K562 (cell line): ENCODE data around the gene THAP9. TPM values are rescaled to one million over a fixed set of nuclear protein-coding genes. Genes with fewer than 3 reads are reported as not detected.

Source experiments
- ATAC-seq: fragments of 200-7000 bp; cut with Tn5 transposase; 3 replicates; pipeline ENCODE4 v1.9.1; 2020; ENCODE audit warnings: moderate library complexity
- BruUV-seq: library from RNA; stranded (reverse); fragments of 400-500 nt; replicated peaks from 2 replicates; lab custom pipeline; 2021; lab: Mats Ljungman, UMichigan
- CTCF ChIA-PET: fragments of 300-600 bp; formaldehyde crosslinking; extraction: SDS; loops from one replicate; lab custom pipeline; 2021; ENCODE audit warnings: low intra/inter-chr PET ratio; lab: Yijun Ruan, JAX
- POLR2A ChIA-PET: fragments of 300-600, 350-650 bp; sonication (Branson Sonifier 250); formaldehyde crosslinking; extraction: SDS; loops from one replicate; lab custom pipeline; 2021; ENCODE audit warnings: antibody characterized with exemption, inconsistent platforms; lab: Yijun Ruan, JAX
- DNase-seq, 4 experiments: peaks; one replicate each; pipeline versions ENCODE4 v3.0.0 to v3.0.0-alpha.2; 2011 to 2018; ENCODE audit warnings: low spot score in 3 of 4, mixed read lengths in 3 of 4; ENCODE audit errors: extremely low read depth in 1 of 4
- FAIRE-seq: peaks from 2 replicates; lab custom pipeline; 2011; peaks lifted over from hg19 to GRCh38; lab: Jason Lieb, UNC
- H2AFZ ChIP-seq: 2 replicates; pipeline ENCODE4 v1.6.0; 2011; ENCODE audit warnings: low read depth, low read length, control low read depth, inconsistent platforms
- H3K27ac ChIP-seq: fragments of 200-600 bp; 3 replicates; pipeline ENCODE4 v1.8.0; 2011; ENCODE audit warnings: low read depth, mild to moderate bottlenecking, control low read depth, inconsistent platforms, low read length, moderate library complexity, mixed read lengths; ENCODE audit errors: extremely low read depth
- H3K27me3 ChIP-seq, 2 experiments: fragments of 300-600 bp in 1 of 2; 2 replicates in 1 of 2; 3 replicates in 1 of 2; pipeline versions ENCODE4 v1.6.0 to v1.8.0; 2011; ENCODE audit warnings: inconsistent platforms in 2 of 2, low read length in 2 of 2, mild to moderate bottlenecking in 1 of 2, mixed read lengths in 1 of 2, moderate library complexity in 1 of 2; ENCODE audit not compliant: control insufficient read depth in 2 of 2, insufficient read depth in 2 of 2
- H3K36me3 ChIP-seq: fragments of 300-600 bp; 3 replicates; pipeline ENCODE4 v1.8.0; 2011; ENCODE audit warnings: mild to moderate bottlenecking, low read length, inconsistent platforms; ENCODE audit not compliant: control insufficient read depth, insufficient read depth
- H3K4me1 ChIP-seq, 2 experiments: fragments of 200-600 bp in 1 of 2; replicated peaks in 1 of 2; 2 replicates in 1 of 2; 3 replicates in 1 of 2; pipeline versions ENCODE4 v1.5.1 to v1.8.0; 2011; ENCODE audit warnings: inconsistent platforms in 2 of 2, low read length in 2 of 2, mild to moderate bottlenecking in 1 of 2, mixed read lengths in 1 of 2, moderate library complexity in 1 of 2; ENCODE audit not compliant: control insufficient read depth in 2 of 2, insufficient read depth in 2 of 2
- H3K4me2 ChIP-seq: 2 replicates; pipeline ENCODE4 v1.6.1; 2011; ENCODE audit warnings: low read length, control low read depth, inconsistent platforms, mixed read lengths; ENCODE audit not compliant: insufficient read depth
- H3K4me3 ChIP-seq: fragments of 200-600 bp; sonication (generic), shearing (Covaris generic); 2 replicates; pipeline ENCODE4 v1.5.1; 2016; ENCODE audit warnings: control low read depth, inconsistent platforms
- H3K79me2 ChIP-seq: fragments of 200-600 bp; 3 replicates; pipeline ENCODE4 v1.8.0; 2011; ENCODE audit warnings: low read length, inconsistent platforms; ENCODE audit not compliant: control insufficient read depth, insufficient read depth
- H3K9ac ChIP-seq, 2 experiments: 2 replicates each; pipeline versions ENCODE4 v1.6.0 to v1.6.1; 2011; ENCODE audit warnings: low read depth in 2 of 2, low read length in 2 of 2, control low read depth in 1 of 2, inconsistent platforms in 1 of 2, mild to moderate bottlenecking in 1 of 2, mixed read lengths in 1 of 2; ENCODE audit not compliant: insufficient read depth in 1 of 2
- H3K9me1 ChIP-seq: one replicate; pipeline ENCODE4 v1.6.0; 2011; ENCODE audit warnings: inconsistent platforms, mild to moderate bottlenecking, low read length, moderate library complexity; ENCODE audit not compliant: control insufficient read depth, insufficient read depth
- H3K9me3 ChIP-seq: replicated peaks from 2 replicates; pipeline ENCODE4 v1.5.1; 2011; ENCODE audit warnings: low read depth, low read length, inconsistent platforms; ENCODE audit not compliant: control insufficient read depth, insufficient read depth
- H4K20me1 ChIP-seq: replicated peaks from 2 replicates; pipeline ENCODE4 v1.6.1; 2011; ENCODE audit warnings: low read length, inconsistent platforms, mixed read lengths; ENCODE audit not compliant: control insufficient read depth, insufficient read depth
- CEBPB ChIP-seq: fragments of 450-650 bp; IDR thresholded peaks from 2 replicates; pipeline ENCODE4 v1.6.1; 2016; ENCODE audit warnings: missing genetic modification characterization, missing compliant biosample characterization
- ZFP91 ChIP-seq: sonication (generic); formaldehyde crosslinking; IDR thresholded peaks from 2 replicates; pipeline ENCODE4 v1.8.0; 2022; ENCODE audit warnings: mild to moderate bottlenecking, missing genetic modification reagents
- WGBS: fragments of 100-300 bp; shearing (Covaris generic); methylation state at CpG from one replicate; pipeline ENCODE4 v1.1.6; 2016; ENCODE audit warnings: low coverage, mixed read lengths; ENCODE audit not compliant: insufficient coverage; ENCODE audit errors: missing lambda C conversion rate; 5-methylcytosine and 5-hydroxymethylcytosine counted together
- in situ Hi-C: fragments of 300-500 bp; cut with MboI; formaldehyde crosslinking; loops from 4 replicates; pipeline ENCODE4 v1.15.0; 2018; ENCODE audit warnings: inconsistent platforms, mixed read lengths
- intact Hi-C: fragments of 100-400 bp; cut with micrococcal nuclease; formaldehyde crosslinking; loops from 2 replicates; pipeline ENCODE4 v1.14.2; 2022
- polyA plus RNA-seq, 8 experiments: library from polyadenylated mRNA; depleted of rRNA in 4 of 8; stranded (reverse) in 5 of 8; unstranded in 3 of 8; fragments of >200 nt; fragmentation: Nextera tagmentation in 2 of 8; fragmentation: Illumina TruSeq in 1 of 8; extraction: Ambion mirVana in 2 of 8; extraction: Trizol in 1 of 8; gene quantifications; 2 replicates each; pipeline versions ENCODE4 v1.2.1 to v1.2.3, GENCODE V29; 2011 to 2014; ENCODE audit warnings: inconsistent platforms in 1 of 8, missing spikeins in 1 of 8
- total RNA-seq, 7 experiments: library from RNA; depleted of rRNA in 6 of 7; stranded (reverse); fragments of >200 nt in 6 of 7; fragmentation: Illumina TruSeq in 2 of 7; extraction: Trizol in 2 of 7; gene quantifications; 2 replicates each; pipeline versions ENCODE4 v1.2.1 to v1.2.3, GENCODE V29; 2011 to 2021; ENCODE audit warnings: low replicate concordance in 1 of 7

THAP9 gene
- total and polyA plus RNA-seq, 9 of the 15 experiments (the other 6 are each of a cell fraction or from before 2014, with no cell fraction given): 3.4 to 7.0 (median 5.4) TPM

DNA sequence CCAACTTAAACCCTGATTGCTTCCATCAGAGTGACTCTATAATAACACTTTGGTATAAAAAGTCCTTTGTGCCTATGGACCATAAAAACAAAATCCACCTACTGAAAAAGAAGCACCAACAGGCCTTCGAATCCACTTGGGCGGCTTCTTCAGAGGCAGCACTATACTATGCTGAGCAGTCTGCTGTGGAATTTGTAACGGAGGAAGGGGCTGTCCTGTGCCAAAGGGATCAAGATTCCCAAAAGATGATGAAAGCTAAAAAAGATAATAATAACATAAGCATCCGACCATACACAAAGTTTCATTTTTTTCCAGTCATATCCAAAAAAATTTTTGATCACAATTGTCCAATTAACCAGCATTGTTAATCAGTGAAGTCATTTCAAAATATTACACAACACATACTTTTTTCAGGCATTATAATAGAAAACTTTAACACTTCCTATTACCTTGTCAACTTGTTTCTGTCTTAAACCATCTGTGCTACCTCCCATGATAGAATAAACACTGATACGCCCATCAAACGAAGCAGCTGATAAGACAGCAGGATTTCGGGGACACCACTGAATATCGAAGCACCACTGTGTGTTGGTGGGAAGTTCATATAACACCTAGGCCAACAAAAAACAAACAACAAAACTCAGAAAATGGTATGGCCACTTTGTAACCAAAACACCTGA lies 33.7 kb upstream of the THAP9 start:
- intact Hi-C loops: no loop called here
- in situ Hi-C loops: no loop called here
- Histone ChIP-seq H3K27me3 (no peaks in the 10 kb centered on the region), H3K79me2 (no peaks in the 10 kb centered on the region; the same call in 2 of the 3 replicates), H2AFZ (no peak overlapping the region), H3K27ac (no peak overlapping the region), H3K4me1 (no peaks in the 10 kb centered on the region), H3K9ac (no peak overlapping the region; a peak in 1 of 4 replicates), H3K4me3 (no peak overlapping the region), H3K4me2 (no peak overlapping the region), H3K36me3 (peaks cover 89% of the 10 kb centered on the region), H4K20me1 (peaks cover 4% of the 10 kb centered on the region; the same call in 1 of the 2 replicates), H3K9me3 (no peaks in the 10 kb centered on the region), H3K9me1 (no peaks in the 10 kb centered on the region)
- no peak for FAIRE-seq
- no peak for TF ChIP-seq ZFP91 (CRISPR knock-in tag)
- TF ChIP-seq CEBPB (tag): peak; percentile 24; the same call in 1 of the 2 replicates
- CTCF ChIA-PET: no interaction called here
- WGBS: 69% methylated on average over 8 of the region's 8 CpGs
- POLR2A ChIA-PET: interaction anchor here (1.0 to 2.4 kb wide), 2 partner anchors 10 to 13 kb away, joined by 3 to 15 read pairs; no protein-coding TSS in a partner anchor
- BruUV-seq: no TSS peak
- ATAC-seq: no peak
- no peak for DNase-seq
